Gastrocnemius medialis (tissue), 4 donors: ENCODE measurements around the gene DPYD. TPM values are rescaled to one million over a fixed set of nuclear protein-coding genes. Genes with fewer than 3 reads are reported as not detected.

Experiments
- ATAC-seq, 2 donors: fragments of 150-250 bp; one replicate each; pipeline ENCODE4 v1.9.1; 2016
- DNase-seq, 2 donors: peaks; one replicate each; pipeline ENCODE4 v3.0.0-alpha.2; 2019
- H3K27ac ChIP-seq, 4 donors: fragments of 200-600 bp; sonication (generic); 1 replicate in 1 of 4; 2 replicates in 3 of 4; pipeline ENCODE4 v1.5.1; 2016 to 2018; ENCODE audit warnings: mild to moderate bottlenecking in 2 of 4, moderate library complexity in 1 of 4
- H3K27me3 ChIP-seq, 3 donors: fragments of 200-600 bp; sonication (generic) in 2 of 3; 1 replicate in 1 of 3; 2 replicates in 2 of 3; pipeline versions ENCODE4 v1.5.1 to v1.6.0; 2016 to 2019; ENCODE audit warnings: mild to moderate bottlenecking in 1 of 3, moderate library complexity in 1 of 3
- H3K36me3 ChIP-seq, 2 donors: fragments of 200-600 bp; sonication (generic) in 1 of 2; one replicate each; pipeline ENCODE4 v1.5.1; 2017 to 2018
- H3K4me1 ChIP-seq, 2 donors: fragments of 200-600 bp; sonication (generic) in 1 of 2; one replicate each; pipeline ENCODE4 v1.5.1; 2016 to 2017; ENCODE audit warnings: mild to moderate bottlenecking in 2 of 2
- H3K4me3 ChIP-seq, 4 donors: fragments of 200-600 bp; sonication (generic) in 3 of 4; 1 replicate in 1 of 4; 2 replicates in 3 of 4; pipeline ENCODE4 v1.5.1; 2016 to 2019; ENCODE audit warnings: mild to moderate bottlenecking in 2 of 4
- H3K9me3 ChIP-seq, 3 donors: fragments of 200-600 bp; sonication (generic) in 2 of 3; 1 replicate in 1 of 3; 2 replicates in 2 of 3; pipeline ENCODE4 v1.5.1; 2016 to 2019
- CTCF ChIP-seq, 5 experiments: fragments of 450-650 bp in 3 of 5; fragments of 200-600 bp in 2 of 5; sonication (generic) in 2 of 5; IDR thresholded peaks in 4 of 5; conservative IDR thresholded peaks in 1 of 5; 1 replicate in 4 of 5; 2 replicates in 1 of 5; pipeline ENCODE4 v1.5.1; 2016 to 2019; ENCODE audit warnings: antibody characterized with exemption in 5 of 5, mild to moderate bottlenecking in 3 of 5, moderate library complexity in 3 of 5
- POLR2A ChIP-seq, 2 donors: fragments of 450-650 bp; IDR thresholded peaks; one replicate each; pipeline ENCODE4 v1.6.1; 2017; ENCODE audit warnings: antibody characterized with exemption in 2 of 2, mild to moderate bottlenecking in 2 of 2, moderate library complexity in 2 of 2
- in situ Hi-C, 4 donors: fragments of 200-750 bp; cut with MboI; loops; one replicate each; pipeline versions ENCODE4 v1.15.0 to v1.8.0; 2017; ENCODE audit warnings: low sequenced_read_pairs in 4 of 4
- intact Hi-C: fragments of 100-400 bp; cut with DNase I; formaldehyde crosslinking; loops from one replicate; pipeline ENCODE4 v1.15.1; 2023; ENCODE audit warnings: low total_unique reads
- total RNA-seq, 4 donors: library from RNA; depleted of rRNA; stranded (reverse); fragments of >200 nt; gene quantifications; one replicate each; pipeline versions ENCODE4 v1.1.0 to v1.2.3, GENCODE V29; 2016

Gene DPYD
- total RNA-seq, 4 donors from 2014 or later, result 4.6 to 13.9 (median 9.1) TPM

GRCh38 chr1:97202481-97203380 is 718.1 kb downstream of the DPYD start:
- in situ Hi-C loops, result no loop called here
- Histone ChIP-seq H3K36me3 (no peaks in the 10 kb centered on the region), H3K4me3 (no peak overlapping the region), H3K4me1 (no peaks in the 10 kb centered on the region), H3K27ac (no peak overlapping the region), H3K27me3 (no peaks in the 10 kb centered on the region), H3K9me3 (no peaks in the 10 kb centered on the region)
- ATAC-seq, result no peak
- TF ChIP-seq POLR2A (IDR thresholded peaks at IDR 0.05) (no peak), CTCF (IDR thresholded peaks at IDR 0.05 in 4 of 5, conservative IDR thresholded peaks at IDR 0.05 in 1 of 5) (no peak)
- intact Hi-C loops, result no loop called here
- DNase-seq, result no peak

DNA sequence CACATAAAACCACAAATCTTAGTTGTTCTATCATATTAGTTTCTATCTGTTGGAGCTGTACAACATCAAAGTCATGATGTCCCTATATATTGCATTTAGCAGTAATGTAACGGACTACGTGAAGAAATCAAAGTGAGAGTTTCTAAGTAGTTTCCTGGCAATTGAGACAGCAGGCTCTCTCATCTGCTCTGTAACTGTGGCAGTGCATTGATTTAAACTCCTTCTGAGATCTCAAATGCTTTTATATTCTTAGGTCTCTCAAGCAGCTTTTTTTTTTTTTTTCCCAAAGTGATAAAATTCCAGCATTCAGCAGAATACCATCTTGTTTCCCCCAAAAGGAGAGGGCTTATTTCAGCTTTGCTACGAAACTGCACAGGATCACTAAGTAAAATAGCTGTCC is 719.2 kb downstream of the DPYD start:
- Histone ChIP-seq H3K4me3 (no peak overlapping the region), H3K9me3 (no peaks in the 10 kb centered on the region), H3K27me3 (no peaks in the 10 kb centered on the region), H3K36me3 (no peaks in the 10 kb centered on the region), H3K4me1 (no peaks in the 10 kb centered on the region), H3K27ac (no peak overlapping the region)
- intact Hi-C loops, result no loop called here
- DNase-seq, result no peak
- TF ChIP-seq POLR2A (IDR thresholded peaks at IDR 0.05) (no peak), CTCF (IDR thresholded peaks at IDR 0.05 in 4 of 5, conservative IDR thresholded peaks at IDR 0.05 in 1 of 5) (no peak)
- ATAC-seq, result no peak
- in situ Hi-C loops, result no loop called here

DNA sequence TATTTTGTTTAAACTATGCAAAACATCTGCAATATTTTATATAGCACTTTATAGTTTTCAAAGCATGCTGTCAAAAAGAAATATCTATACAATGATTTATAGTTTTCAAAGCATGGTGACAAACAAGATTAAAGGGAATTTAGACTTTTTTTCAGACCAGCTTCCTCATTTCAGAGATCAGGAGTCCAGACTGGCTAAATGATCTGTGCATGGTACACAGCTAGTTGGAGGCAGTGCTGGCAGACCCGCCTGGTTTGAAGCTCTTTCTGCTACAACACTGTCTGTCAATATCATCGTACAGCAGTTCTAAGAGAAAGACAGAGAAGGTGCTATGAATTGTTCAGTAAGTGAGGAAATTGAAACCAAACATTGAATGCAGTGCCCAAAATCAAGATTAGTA is 720.2 kb downstream of the DPYD start:
- intact Hi-C loops, result no loop called here
- no peak overlapping the region for H3K27ac ChIP-seq
- no peak overlapping the region for H3K4me3 ChIP-seq
- in situ Hi-C loops, result no loop called here
- H3K36me3 ChIP-seq, result no peaks in the 10 kb centered on the region
- H3K4me1 ChIP-seq, result no peaks in the 10 kb centered on the region
- no peaks in the 10 kb centered on the region for H3K9me3 ChIP-seq
- TF ChIP-seq POLR2A (IDR thresholded peaks at IDR 0.05), result no peak
- TF ChIP-seq CTCF (IDR thresholded peaks at IDR 0.05 in 4 of 5, conservative IDR thresholded peaks at IDR 0.05 in 1 of 5), result no peak
- H3K27me3 ChIP-seq, result no peaks in the 10 kb centered on the region
- DNase-seq (no peak), ATAC-seq (no peak)

DNA sequence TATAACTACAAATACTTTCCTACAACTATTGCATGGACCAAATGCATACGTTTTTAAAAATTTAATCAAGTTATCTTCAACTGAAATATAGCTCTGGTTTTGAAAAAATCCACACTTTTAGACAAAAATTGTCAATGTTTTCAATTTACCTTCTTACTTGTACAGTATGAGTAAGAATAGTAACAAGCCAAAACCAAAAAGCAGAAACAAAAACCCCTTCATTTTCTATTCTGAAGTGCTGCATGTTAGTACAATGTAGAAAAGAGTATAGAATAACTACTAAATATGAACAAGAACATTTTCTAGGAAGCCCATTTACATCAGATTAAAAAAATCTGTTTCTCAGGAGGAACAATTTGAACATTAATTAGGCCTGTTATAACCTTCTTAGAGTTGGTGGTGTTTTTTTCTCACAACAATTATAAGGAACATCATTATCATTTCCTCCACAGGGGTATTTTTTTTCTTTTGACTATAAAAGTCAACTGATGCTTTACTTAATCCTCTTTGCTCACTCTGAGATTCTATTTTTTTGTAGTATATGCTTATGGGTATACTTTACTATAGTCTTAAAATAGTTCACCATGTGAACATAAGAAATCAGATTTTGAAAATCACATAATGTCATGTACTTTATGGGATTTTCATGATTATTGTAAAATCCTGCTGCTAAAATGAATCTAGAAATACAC is 723.9 kb downstream of the DPYD start:
- Histone ChIP-seq H3K27me3 (no peaks in the 10 kb centered on the region), H3K27ac (no peak overlapping the region), H3K36me3 (peaks cover 0 to 11% of the 10 kb centered on the region in 2 donors), H3K4me1 (no peaks in the 10 kb centered on the region), H3K4me3 (no peak overlapping the region), H3K9me3 (no peaks in the 10 kb centered on the region)
- ATAC-seq, result no peak
- TF ChIP-seq CTCF (IDR thresholded peaks at IDR 0.05 in 4 of 5, conservative IDR thresholded peaks at IDR 0.05 in 1 of 5) (no peak), POLR2A (IDR thresholded peaks at IDR 0.05) (no peak)
- in situ Hi-C loops (no loop called here), intact Hi-C loops (no loop called here)
- DNase-seq, result no peak
